OCI-LY3 (cell line): Measurements from ENCODE around the gene SPIN4.

Source experiments
- EZH2phosphoT487 ChIP-seq: fragments of 200-600 bp; shearing (Covaris generic); IDR thresholded peaks from 2 replicates; pipeline ENCODE4 v1.6.1; 2018; ENCODE audit warnings: antibody characterized with exemption, mixed run types, low read depth
- TF ChIP-seq, protein P1 (sequence below): fragments of 200-600, 300-600 bp; sonication (generic); IDR thresholded peaks from 2 replicates; pipeline ENCODE4 v1.5.1; 2014; ENCODE audit warnings: antibody characterized with exemption, low read length, low read depth

DNA sequence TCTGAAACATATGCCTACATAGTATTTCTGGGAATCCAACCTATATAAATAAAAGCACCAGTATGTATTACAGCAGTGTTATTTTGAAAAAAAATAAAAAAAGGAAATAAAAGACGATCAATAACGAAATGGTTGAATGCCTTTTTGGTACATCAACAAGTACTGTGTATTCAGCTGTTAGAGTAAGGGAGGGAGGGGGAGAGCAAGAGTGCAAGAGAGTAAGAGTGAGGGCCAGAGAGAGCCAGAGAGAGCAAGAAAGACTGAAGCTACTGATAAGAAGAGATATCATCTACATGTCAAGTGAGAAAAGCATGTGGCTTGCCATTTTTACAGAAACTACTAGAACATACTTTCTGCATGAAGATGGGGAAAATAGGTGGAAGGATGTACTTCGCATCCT, 1.8 kb downstream of the SPIN4 start:
- TF ChIP-seq, protein P1, sequence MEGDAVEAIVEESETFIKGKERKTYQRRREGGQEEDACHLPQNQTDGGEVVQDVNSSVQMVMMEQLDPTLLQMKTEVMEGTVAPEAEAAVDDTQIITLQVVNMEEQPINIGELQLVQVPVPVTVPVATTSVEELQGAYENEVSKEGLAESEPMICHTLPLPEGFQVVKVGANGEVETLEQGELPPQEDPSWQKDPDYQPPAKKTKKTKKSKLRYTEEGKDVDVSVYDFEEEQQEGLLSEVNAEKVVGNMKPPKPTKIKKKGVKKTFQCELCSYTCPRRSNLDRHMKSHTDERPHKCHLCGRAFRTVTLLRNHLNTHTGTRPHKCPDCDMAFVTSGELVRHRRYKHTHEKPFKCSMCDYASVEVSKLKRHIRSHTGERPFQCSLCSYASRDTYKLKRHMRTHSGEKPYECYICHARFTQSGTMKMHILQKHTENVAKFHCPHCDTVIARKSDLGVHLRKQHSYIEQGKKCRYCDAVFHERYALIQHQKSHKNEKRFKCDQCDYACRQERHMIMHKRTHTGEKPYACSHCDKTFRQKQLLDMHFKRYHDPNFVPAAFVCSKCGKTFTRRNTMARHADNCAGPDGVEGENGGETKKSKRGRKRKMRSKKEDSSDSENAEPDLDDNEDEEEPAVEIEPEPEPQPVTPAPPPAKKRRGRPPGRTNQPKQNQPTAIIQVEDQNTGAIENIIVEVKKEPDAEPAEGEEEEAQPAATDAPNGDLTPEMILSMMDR, result no peak
- TF ChIP-seq EZH2phosphoT487, result no peak
